HUES48 (cell line): ENCODE data around the gene GRIK3.

Experiments used
- H3K27ac ChIP-seq: one replicate; pipeline ENCODE4 v1.7.0; 2013; ENCODE audit warnings: low read depth, low read length, inconsistent platforms
- H3K27me3 ChIP-seq: 2 replicates; pipeline ENCODE4 v1.6.1; 2013; ENCODE audit warnings: mild to moderate bottlenecking, low read length; ENCODE audit not compliant: control insufficient read depth, insufficient read depth
- H3K36me3 ChIP-seq: 2 replicates; pipeline ENCODE4 v1.6.1; 2013; ENCODE audit warnings: low read length; ENCODE audit not compliant: control insufficient read depth, insufficient read depth
- H3K4me1 ChIP-seq: 2 replicates; pipeline ENCODE4 v1.6.1; 2013; ENCODE audit warnings: mild to moderate bottlenecking, low read length; ENCODE audit not compliant: control insufficient read depth, insufficient read depth
- H3K4me3 ChIP-seq: 2 replicates; pipeline ENCODE4 v1.5.1; 2013; ENCODE audit warnings: mild to moderate bottlenecking, low read depth, low read length
- H3K9ac ChIP-seq: 2 replicates; pipeline ENCODE4 v1.6.1; 2013; ENCODE audit warnings: mild to moderate bottlenecking, low read depth, low read length, moderate library complexity
- H3K9me3 ChIP-seq: 2 replicates; pipeline ENCODE4 v1.6.1; 2013; ENCODE audit warnings: low read length; ENCODE audit not compliant: control insufficient read depth, insufficient read depth

The GRIK3 gene

DNA sequence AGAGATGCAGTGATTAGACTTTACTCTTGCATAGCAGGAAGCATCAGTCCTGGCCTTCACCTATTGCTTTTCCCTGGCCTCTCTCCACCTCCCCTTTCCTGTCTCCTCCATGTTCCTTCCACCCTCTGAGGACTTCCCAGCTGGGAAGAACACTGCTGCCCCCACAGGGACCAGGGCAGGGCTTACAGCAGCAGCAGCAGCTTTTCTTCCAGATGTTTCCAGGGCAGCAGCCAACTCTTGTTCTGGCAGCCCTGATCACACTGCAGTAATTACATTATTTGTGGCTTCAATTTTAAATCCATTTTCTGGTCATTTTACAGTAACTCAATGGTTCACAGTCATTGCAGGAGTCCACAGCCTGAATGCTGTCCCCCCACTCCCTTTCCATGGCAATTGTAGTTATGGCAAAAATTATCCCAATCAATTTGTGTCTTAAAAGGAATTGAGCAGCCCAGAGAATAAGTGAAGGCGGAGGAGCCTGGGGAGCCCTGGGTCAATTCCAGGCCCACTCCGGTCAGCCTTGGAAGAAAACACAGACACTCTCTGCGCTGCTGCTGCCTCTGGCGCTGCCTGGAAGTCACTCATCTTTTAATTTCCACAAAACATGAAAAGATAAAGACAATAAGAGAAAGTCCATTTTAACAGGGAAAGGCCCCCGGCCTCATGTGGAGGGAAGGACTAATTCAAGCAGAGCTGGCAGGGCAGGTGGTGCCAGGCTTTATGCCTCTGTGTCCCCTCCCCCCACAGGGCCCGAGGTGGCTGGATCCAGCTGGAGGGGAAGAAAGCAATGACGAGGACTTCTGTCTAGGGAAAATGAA, 148.6 kb downstream of the GRIK3 start:
- H3K36me3 ChIP-seq = no peaks in the 10 kb centered on the region
- H3K9ac ChIP-seq = no peak overlapping the region
- no peaks in the 10 kb centered on the region for H3K4me1 ChIP-seq
- no peaks in the 10 kb centered on the region for H3K27me3 ChIP-seq
- no peak overlapping the region for H3K4me3 ChIP-seq
- H3K9me3 ChIP-seq = no peaks in the 10 kb centered on the region
- no peak overlapping the region for H3K27ac ChIP-seq

DNA sequence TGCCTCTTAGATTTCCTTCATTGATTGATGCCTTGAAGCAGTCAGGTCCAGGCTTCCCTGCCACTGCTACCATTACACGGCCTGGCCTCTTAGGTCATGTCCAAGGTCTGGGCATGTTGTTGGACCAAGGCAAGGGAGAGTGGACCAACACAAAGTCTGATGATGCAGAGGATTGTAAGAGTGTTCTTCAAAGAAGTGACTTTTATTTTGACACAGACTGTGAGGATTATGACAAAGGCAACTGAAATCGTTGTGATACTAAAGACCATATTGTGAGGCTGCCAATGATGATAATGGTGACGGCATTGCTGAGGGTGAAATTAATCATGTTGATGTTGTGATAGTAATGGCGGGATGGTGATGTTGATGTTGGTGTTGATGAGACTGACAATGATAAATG, 149.5 kb downstream of the GRIK3 start:
- Histone ChIP-seq H3K27ac (no peak overlapping the region), H3K9ac (no peak overlapping the region), H3K9me3 (no peaks in the 10 kb centered on the region), H3K4me1 (no peaks in the 10 kb centered on the region), H3K27me3 (no peaks in the 10 kb centered on the region), H3K4me3 (no peak overlapping the region), H3K36me3 (no peaks in the 10 kb centered on the region)

DNA sequence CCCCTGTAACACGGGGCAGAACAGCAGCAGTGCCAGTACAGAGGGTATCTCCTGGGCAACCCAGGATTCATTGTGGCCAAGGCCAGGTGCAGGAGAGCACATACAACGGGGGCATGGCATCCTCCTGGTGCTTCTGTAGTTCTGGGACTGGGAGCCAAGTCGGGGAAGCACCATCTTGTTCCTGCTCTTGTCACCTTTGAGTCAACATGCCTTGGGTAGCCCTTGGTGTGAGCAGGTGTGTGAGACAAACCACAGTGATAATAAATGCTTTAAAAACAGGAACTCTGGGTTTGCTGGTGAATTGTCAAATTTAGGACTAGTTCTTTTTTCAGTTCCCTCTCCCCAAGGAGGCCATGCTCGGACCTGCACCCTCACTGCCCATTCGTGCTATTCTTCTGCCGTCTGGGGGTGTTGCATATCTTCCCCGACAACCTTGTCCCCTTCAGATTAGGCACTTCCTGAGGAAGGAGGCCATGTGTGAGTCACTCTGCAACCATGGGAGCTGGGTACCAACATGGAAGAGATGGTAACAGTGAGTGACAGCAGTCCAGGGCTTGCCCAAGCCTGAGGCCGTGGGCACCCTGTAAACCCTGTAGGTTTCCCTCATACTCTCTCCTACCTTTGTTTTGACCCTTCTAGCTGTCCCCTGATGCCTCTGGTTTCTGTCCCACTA, 150.2 kb downstream of the GRIK3 start:
- Histone ChIP-seq H3K36me3 (no peaks in the 10 kb centered on the region), H3K9ac (no peak overlapping the region), H3K4me3 (no peak overlapping the region), H3K27ac (no peak overlapping the region), H3K4me1 (no peaks in the 10 kb centered on the region), H3K27me3 (no peaks in the 10 kb centered on the region), H3K9me3 (no peaks in the 10 kb centered on the region)

GRCh38 chr1:36883315-36883949, 150.9 kb downstream of the GRIK3 start:
- H3K9me3 ChIP-seq = no peaks in the 10 kb centered on the region
- H3K9ac ChIP-seq = no peak overlapping the region
- H3K4me3 ChIP-seq = no peak overlapping the region
- H3K27ac ChIP-seq = no peak overlapping the region
- H3K36me3 ChIP-seq = no peaks in the 10 kb centered on the region
- H3K27me3 ChIP-seq = no peaks in the 10 kb centered on the region
- H3K4me1 ChIP-seq = no peaks in the 10 kb centered on the region

DNA sequence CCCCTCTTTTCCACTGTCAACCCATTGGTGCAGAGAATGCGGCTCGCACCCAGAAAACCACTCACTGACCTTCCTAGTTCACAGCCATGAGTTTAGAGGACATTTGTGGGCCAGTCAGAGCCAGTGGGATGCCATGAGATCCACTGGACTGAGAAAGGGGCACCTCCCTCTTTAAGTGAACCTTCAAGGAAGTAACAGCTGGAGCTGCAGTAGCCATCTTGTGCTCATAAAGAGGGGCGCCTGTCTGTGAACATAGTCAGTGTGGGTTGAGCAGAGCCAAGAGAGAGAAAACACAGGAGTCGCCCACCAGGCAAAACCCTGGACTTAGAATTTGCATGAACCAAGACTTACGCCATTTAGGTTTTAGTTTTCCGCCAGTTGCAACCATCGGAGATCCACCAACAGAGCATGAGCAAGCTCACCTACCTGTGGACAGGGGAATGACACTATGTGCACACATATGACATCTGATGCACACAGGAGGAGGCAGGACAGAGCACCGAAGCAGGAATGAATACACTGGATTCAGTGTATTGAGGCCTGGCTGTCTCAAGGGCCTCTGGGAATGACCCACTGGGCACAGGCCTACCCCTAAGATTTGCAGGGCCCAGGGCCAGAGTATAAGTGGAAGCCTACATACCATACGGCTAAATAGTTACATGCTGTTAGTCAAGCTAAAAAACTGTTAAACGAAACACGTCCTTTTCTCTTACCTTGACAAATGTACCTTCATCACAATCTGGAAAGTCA, 151.6 kb downstream of the GRIK3 start:
- Histone ChIP-seq H3K36me3 (no peaks in the 10 kb centered on the region), H3K27me3 (no peaks in the 10 kb centered on the region), H3K27ac (no peak overlapping the region), H3K4me1 (no peaks in the 10 kb centered on the region), H3K9me3 (no peaks in the 10 kb centered on the region), H3K9ac (no peak overlapping the region), H3K4me3 (no peak overlapping the region)

DNA sequence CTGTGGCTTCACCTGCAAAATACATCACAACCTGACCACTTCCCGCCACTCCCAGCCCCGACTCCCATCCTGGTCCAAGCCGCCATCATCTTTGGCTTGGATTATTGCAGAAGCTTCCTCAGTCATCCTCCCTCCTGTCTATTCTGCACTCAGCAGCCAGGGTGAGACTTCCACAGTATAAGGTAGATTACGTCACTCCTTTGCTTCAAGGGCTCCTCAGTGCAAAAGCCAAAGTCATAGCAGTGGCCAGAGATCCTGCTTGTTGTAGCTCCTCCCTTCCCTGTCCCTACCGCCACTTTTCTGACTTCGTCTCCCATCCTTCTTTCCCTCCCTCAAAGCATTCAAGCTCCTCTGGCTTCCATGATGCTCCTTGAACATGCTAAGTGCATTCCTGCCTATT, 152.8 kb downstream of the GRIK3 start:
- H3K27ac ChIP-seq = no peak overlapping the region
- H3K36me3 ChIP-seq = no peaks in the 10 kb centered on the region
- H3K9ac ChIP-seq = no peak overlapping the region
- H3K4me3 ChIP-seq = no peak overlapping the region
- H3K9me3 ChIP-seq = no peaks in the 10 kb centered on the region
- H3K27me3 ChIP-seq = no peaks in the 10 kb centered on the region
- H3K4me1 ChIP-seq = no peaks in the 10 kb centered on the region

- Histone ChIP-seq H3K27ac (no peak overlapping the region), H3K9me3 (no peaks in the 10 kb centered on the region), H3K9ac (no peak overlapping the region), H3K4me1 (no peaks in the 10 kb centered on the region), H3K27me3 (no peaks in the 10 kb centered on the region), H3K36me3 (no peaks in the 10 kb centered on the region), H3K4me3 (no peak overlapping the region)
Measured at GRCh38 chr1:36881068-36881405, 153.3 kb downstream of the GRIK3 start.

GRCh38 chr1:36880155-36881067, 153.9 kb downstream of the GRIK3 start:
- H3K27me3 ChIP-seq = no peaks in the 10 kb centered on the region
- H3K9ac ChIP-seq = no peak overlapping the region
- no peak overlapping the region for H3K4me3 ChIP-seq
- no peaks in the 10 kb centered on the region for H3K36me3 ChIP-seq
- H3K4me1 ChIP-seq = no peaks in the 10 kb centered on the region
- no peaks in the 10 kb centered on the region for H3K9me3 ChIP-seq
- H3K27ac ChIP-seq = no peak overlapping the region

- no peaks in the 10 kb centered on the region for H3K9me3 ChIP-seq
- no peak overlapping the region for H3K4me3 ChIP-seq
- no peak overlapping the region for H3K27ac ChIP-seq
Measured at GRCh38 chr1:36879613-36880012, 154.7 kb downstream of the GRIK3 start.

GRCh38 chr1:36876990-36877389, 157.3 kb downstream of the GRIK3 start:
- H3K4me3 ChIP-seq = no peak overlapping the region
- no peaks in the 10 kb centered on the region for H3K27me3 ChIP-seq
- H3K9ac ChIP-seq = no peak overlapping the region
- H3K36me3 ChIP-seq = no peaks in the 10 kb centered on the region
- H3K9me3 ChIP-seq = no peaks in the 10 kb centered on the region
- no peaks in the 10 kb centered on the region for H3K4me1 ChIP-seq
- no peak overlapping the region for H3K27ac ChIP-seq

More at GRCh38 chr1:36879613-36880012, 154.7 kb downstream of the GRIK3 start:
- H3K27me3 ChIP-seq = no peaks in the 10 kb centered on the region
- H3K9ac ChIP-seq = no peak overlapping the region
- no peaks in the 10 kb centered on the region for H3K4me1 ChIP-seq
- no peaks in the 10 kb centered on the region for H3K36me3 ChIP-seq
